HepG2 (cell line): ENCODE measurements around the gene VPS13D. TPM values are rescaled to one million over a fixed set of nuclear protein-coding genes. Genes with fewer than 3 reads are reported as not detected.
A peak's percentile ranks its signal among the peaks of the same experiment; 100 is the strongest.

Experiments
- HNRNPUL1 ChIP-seq: fragments of 200-400 bp; formaldehyde crosslinking; IDR thresholded peaks from 2 replicates; pipeline ENCODE4 v1.6.1; 2017; ENCODE audit warnings: low read depth, mild to moderate bottlenecking, low read length, moderate library complexity
- MED1 ChIP-seq: sonication (generic); formaldehyde crosslinking; IDR thresholded peaks from 2 replicates; pipeline ENCODE4 v1.4.0; 2020; ENCODE audit warnings: missing genetic modification reagents
- MEIS2 ChIP-seq: sonication (generic); formaldehyde crosslinking; IDR thresholded peaks from 2 replicates; pipeline ENCODE4 v1.9.0; 2021; ENCODE audit warnings: mild to moderate bottlenecking, missing genetic modification reagents
- RARG ChIP-seq: sonication (generic); formaldehyde crosslinking; IDR thresholded peaks from 2 replicates; pipeline ENCODE4 v1.4.0; 2020; ENCODE audit warnings: low read depth, mild to moderate bottlenecking, missing genetic modification reagents
- SOX13 ChIP-seq, 3 experiments: fragments of 450-650 bp in 1 of 3; sonication (generic) in 1 of 3; formaldehyde crosslinking in 1 of 3; IDR thresholded peaks in 2 of 3; conservative IDR thresholded peaks in 1 of 3; 2 replicates each; pipeline versions ENCODE4 v1.5.0 to v1.6.1; 2016 to 2020; ENCODE audit warnings: antibody characterized with exemption in 1 of 3, mild to moderate bottlenecking in 1 of 3, missing compliant biosample characterization in 1 of 3, missing genetic modification reagents in 1 of 3, moderate library complexity in 1 of 3
- SP1 ChIP-seq, 2 experiments: fragments of 450-650 bp in 1 of 2; sonication (generic) in 1 of 2; formaldehyde crosslinking in 1 of 2; IDR thresholded peaks; 2 replicates each; pipeline versions ENCODE4 v1.4.0 to v1.6.1; 2016 to 2020; ENCODE audit warnings: missing genetic modification reagents in 1 of 2
- ZNF761 ChIP-seq: sonication (generic); formaldehyde crosslinking; conservative IDR thresholded peaks from 2 replicates; pipeline ENCODE4 v1.4.0; 2020; ENCODE audit warnings: mild to moderate bottlenecking, missing genetic modification reagents
- polyA plus RNA-seq, 8 experiments: library from polyadenylated mRNA; depleted of rRNA in 3 of 8; stranded (reverse) in 7 of 8; unstranded in 1 of 8; fragments of >200 nt; fragmentation: Illumina TruSeq in 4 of 8; extraction: Trizol in 4 of 8; gene quantifications; 2 replicates each; pipeline versions ENCODE4 v1.2.1 to v1.2.3, GENCODE V29; 2011 to 2016; ENCODE audit warnings: low read depth in 4 of 8, missing spikeins in 1 of 8, mixed read lengths in 1 of 8; ENCODE audit not compliant: insufficient read depth in 1 of 8
- total RNA-seq, 5 experiments: library from RNA; depleted of rRNA; stranded (reverse); fragments of >200 nt; fragmentation: Illumina TruSeq; extraction: Trizol; gene quantifications; 2 replicates each; pipeline ENCODE4 v1.2.3, GENCODE V29; 2016; ENCODE audit warnings: low read depth in 1 of 5
- TF ChIP-seq, protein P1 (sequence below): sonication (generic); formaldehyde crosslinking; IDR thresholded peaks from 2 replicates; pipeline ENCODE4 v1.4.0; 2020; ENCODE audit warnings: missing genetic modification reagents
- TF ChIP-seq, protein P2 (sequence below): sonication (generic); formaldehyde crosslinking; IDR thresholded peaks from 2 replicates; pipeline ENCODE4 v1.8.0; 2022; ENCODE audit warnings: low read depth, missing genetic modification reagents
- TF ChIP-seq, protein P3 (sequence below): sonication (generic); formaldehyde crosslinking; IDR thresholded peaks from 2 replicates; pipeline ENCODE4 v1.5.1; 2020; ENCODE audit warnings: mild to moderate bottlenecking, missing genetic modification reagents, moderate library complexity
- TF ChIP-seq, protein P4 (sequence below): sonication (generic); formaldehyde crosslinking; IDR thresholded peaks from 2 replicates; pipeline ENCODE4 v1.4.0; 2020; ENCODE audit warnings: missing genetic modification reagents

Gene VPS13D
- total and polyA plus RNA-seq, 2 of the 13 experiments (the other 11 are each of a cell fraction or from before 2014, with no cell fraction given), result 8.6 to 13.9 TPM

DNA sequence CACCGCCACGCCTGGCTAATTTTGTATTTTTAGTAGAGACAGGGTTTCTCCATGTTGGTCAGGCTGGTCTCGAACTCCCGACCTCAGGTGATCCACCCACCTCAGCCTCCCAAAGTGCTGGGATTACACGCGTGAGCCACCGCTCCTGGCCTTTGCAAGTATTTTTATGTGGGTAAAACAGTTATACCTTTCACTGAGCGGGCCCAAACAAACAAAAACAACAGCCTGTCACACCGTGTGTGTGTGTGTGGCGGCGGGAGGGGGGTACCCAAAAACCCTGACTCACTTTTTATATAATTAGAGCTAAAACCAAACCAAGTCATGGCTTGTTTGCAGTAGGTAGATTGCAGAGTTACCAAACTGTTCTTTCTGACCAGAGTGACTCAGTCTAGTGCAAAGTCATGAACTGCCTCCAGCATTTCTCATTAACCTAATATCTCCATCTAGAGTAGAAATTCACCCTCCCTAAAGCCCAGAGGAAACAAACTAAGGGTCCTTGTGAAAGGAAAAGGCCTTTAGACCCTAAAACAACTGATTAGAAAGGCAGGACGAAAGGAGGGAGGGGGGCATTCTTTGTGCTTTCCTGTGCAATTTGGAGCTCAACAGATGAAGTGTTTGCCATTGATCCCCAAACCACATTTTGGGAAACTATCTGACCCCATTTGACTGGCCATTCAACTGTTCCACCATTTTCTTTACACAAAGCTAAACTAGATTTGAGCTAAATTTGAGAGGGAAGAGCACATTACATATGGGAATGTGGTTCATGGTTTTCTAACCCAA is 207.2 kb downstream of the VPS13D start (continued):
- TF ChIP-seq, protein P1, sequence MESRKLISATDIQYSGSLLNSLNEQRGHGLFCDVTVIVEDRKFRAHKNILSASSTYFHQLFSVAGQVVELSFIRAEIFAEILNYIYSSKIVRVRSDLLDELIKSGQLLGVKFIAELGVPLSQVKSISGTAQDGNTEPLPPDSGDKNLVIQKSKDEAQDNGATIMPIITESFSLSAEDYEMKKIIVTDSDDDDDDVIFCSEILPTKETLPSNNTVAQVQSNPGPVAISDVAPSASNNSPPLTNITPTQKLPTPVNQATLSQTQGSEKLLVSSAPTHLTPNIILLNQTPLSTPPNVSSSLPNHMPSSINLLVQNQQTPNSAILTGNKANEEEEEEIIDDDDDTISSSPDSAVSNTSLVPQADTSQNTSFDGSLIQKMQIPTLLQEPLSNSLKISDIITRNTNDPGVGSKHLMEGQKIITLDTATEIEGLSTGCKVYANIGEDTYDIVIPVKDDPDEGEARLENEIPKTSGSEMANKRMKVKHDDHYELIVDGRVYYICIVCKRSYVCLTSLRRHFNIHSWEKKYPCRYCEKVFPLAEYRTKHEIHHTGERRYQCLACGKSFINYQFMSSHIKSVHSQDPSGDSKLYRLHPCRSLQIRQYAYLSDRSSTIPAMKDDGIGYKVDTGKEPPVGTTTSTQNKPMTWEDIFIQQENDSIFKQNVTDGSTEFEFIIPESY (CRISPR knock-in tag), result peak; percentile 59
- TF ChIP-seq ZNF761 (CRISPR knock-in tag), result no peak
- no peak for TF ChIP-seq SP1 (IDR thresholded peaks at IDR 0.05)
- TF ChIP-seq SP1 (CRISPR knock-in tag; IDR thresholded peaks at IDR 0.05), result no peak
- TF ChIP-seq MEIS2 (CRISPR knock-in tag), result no peak
- no peak for TF ChIP-seq MED1 (CRISPR knock-in tag)
- TF ChIP-seq, protein P2, sequence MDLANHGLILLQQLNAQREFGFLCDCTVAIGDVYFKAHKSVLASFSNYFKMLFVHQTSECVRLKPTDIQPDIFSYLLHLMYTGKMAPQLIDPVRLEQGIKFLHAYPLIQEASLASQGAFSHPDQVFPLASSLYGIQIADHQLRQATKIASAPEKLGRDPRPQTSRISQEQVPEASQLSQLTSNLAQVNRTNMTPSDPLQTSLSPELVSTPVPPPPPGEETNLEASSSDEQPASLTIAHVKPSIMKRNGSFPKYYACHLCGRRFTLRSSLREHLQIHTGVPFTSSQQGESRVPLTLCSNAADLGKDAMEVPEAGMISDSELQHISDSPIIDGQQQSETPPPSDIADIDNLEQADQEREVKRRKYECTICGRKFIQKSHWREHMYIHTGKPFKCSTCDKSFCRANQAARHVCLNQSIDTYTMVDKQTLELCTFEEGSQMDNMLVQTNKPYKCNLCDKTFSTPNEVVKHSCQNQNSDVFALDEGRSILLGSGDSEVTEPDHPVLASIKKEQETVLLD, result no peak
- TF ChIP-seq HNRNPUL1, result no peak
- TF ChIP-seq, protein P3, sequence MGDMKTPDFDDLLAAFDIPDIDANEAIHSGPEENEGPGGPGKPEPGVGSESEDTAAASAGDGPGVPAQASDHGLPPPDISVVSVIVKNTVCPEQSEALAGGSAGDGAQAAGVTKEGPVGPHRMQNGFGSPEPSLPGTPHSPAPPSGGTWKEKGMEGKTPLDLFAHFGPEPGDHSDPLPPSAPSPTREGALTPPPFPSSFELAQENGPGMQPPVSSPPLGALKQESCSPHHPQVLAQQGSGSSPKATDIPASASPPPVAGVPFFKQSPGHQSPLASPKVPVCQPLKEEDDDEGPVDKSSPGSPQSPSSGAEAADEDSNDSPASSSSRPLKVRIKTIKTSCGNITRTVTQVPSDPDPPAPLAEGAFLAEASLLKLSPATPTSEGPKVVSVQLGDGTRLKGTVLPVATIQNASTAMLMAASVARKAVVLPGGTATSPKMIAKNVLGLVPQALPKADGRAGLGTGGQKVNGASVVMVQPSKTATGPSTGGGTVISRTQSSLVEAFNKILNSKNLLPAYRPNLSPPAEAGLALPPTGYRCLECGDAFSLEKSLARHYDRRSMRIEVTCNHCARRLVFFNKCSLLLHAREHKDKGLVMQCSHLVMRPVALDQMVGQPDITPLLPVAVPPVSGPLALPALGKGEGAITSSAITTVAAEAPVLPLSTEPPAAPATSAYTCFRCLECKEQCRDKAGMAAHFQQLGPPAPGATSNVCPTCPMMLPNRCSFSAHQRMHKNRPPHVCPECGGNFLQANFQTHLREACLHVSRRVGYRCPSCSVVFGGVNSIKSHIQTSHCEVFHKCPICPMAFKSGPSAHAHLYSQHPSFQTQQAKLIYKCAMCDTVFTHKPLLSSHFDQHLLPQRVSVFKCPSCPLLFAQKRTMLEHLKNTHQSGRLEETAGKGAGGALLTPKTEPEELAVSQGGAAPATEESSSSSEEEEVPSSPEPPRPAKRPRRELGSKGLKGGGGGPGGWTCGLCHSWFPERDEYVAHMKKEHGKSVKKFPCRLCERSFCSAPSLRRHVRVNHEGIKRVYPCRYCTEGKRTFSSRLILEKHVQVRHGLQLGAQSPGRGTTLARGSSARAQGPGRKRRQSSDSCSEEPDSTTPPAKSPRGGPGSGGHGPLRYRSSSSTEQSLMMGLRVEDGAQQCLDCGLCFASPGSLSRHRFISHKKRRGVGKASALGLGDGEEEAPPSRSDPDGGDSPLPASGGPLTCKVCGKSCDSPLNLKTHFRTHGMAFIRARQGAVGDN (CRISPR knock-in tag), result peak; percentile 40; the same call in 1 of the 2 replicates
- TF ChIP-seq, protein P4, sequence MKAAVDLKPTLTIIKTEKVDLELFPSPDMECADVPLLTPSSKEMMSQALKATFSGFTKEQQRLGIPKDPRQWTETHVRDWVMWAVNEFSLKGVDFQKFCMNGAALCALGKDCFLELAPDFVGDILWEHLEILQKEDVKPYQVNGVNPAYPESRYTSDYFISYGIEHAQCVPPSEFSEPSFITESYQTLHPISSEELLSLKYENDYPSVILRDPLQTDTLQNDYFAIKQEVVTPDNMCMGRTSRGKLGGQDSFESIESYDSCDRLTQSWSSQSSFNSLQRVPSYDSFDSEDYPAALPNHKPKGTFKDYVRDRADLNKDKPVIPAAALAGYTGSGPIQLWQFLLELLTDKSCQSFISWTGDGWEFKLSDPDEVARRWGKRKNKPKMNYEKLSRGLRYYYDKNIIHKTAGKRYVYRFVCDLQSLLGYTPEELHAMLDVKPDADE (CRISPR knock-in tag), result 0 out of 2 replicates have a peak, but pooled peaks have one; percentile 3
- TF ChIP-seq RARG, result no peak
- TF ChIP-seq SOX13 (IDR thresholded peaks at IDR 0.05), result no peak
- TF ChIP-seq SOX13 (CRISPR knock-in tag; conservative IDR thresholded peaks at IDR 0.05 in 1 of 2, IDR thresholded peaks at IDR 0.05 in 1 of 2), result peak in 1 of 2 experiments; percentile 4; a peak in 1 of 4 replicates
